ENCODE data around the gene ERMAP. TPM values are rescaled to one million over a fixed set of nuclear protein-coding genes. Genes with fewer than 3 reads are reported as not detected.

The ERMAP gene
- total and polyA plus RNA-seq, 2 experiments from 2014 or later: 1.2 to 2.2 TPM

- TF ChIP-seq STAT1 (IDR thresholded peaks at IDR 0.05; ENCODE audit: unreplicated experiment) (no peak), POLR2AphosphoS5 (IDR thresholded peaks at IDR 0.05; ENCODE audit: low read depth) (no peak), NANOG (IDR thresholded peaks at IDR 0.05; ENCODE audit: borderline replicate concordance) (no peak), EZH2phosphoT487 (IDR thresholded peaks at IDR 0.05; ENCODE audit: unreplicated experiment) (no peak), CREB1 (CRISPR knock-in tag; IDR thresholded peaks at IDR 0.05; ENCODE audit: low read depth) (no peak), JUNB (IDR thresholded peaks at IDR 0.05; ENCODE audit: unreplicated experiment) (no peak), CTCF (conservative IDR thresholded peaks at IDR 0.05; ENCODE audit: low read depth in 2 of 2) (no peak), ETS1 (IDR thresholded peaks at IDR 0.05) (no peak), ZNF331 (CRISPR knock-in tag; IDR thresholded peaks at IDR 0.05; ENCODE audit: low read depth) (no peak)
- Histone ChIP-seq H3F3A (replicated peaks; ENCODE audit: low read depth) (no peaks in the 10 kb centered on the region), H3K79me2 (replicated peaks; ENCODE audit: insufficient read depth) (peaks cover 22% of the 10 kb centered on the region), H3K27me3 (ENCODE audit: insufficient read depth) (no peaks in the 10 kb centered on the region), H3K27ac (ENCODE audit: low read depth) (no peak overlapping the region), H3K4me2 (no peak overlapping the region), H3K4me1 (ENCODE audit: insufficient read depth) (peaks cover 16% of the 10 kb centered on the region), H4K20me1 (replicated peaks; ENCODE audit: insufficient read depth) (0 out of 2 replicates have a peak, but pooled peaks cover 4% of the 10 kb centered on the region), H3K36me3 (ENCODE audit: insufficient read depth) (peaks cover 14% of the 10 kb centered on the region; the same call in 1 of the 2 replicates), H3K4me3 (no peak overlapping the region), H3K9me2 (ENCODE audit: insufficient read depth) (no peaks in the 10 kb centered on the region; the same call in 1 of the 2 replicates), H2AFZ (no peak overlapping the region)
- Mint-ChIP-seq H3K4me1 (peaks cover 16% of the 10 kb centered on the region; the same call in 2 of the 3 replicates), H3K27ac (no peak overlapping the region), H3K36me3 (ENCODE audit: low read depth) (peaks cover 39% of the 10 kb centered on the region), H3K4me3 (no peak overlapping the region), H3K9me3 (no peaks in the 10 kb centered on the region; the same call in 2 of the 3 replicates), H3K27me3 (ENCODE audit: insufficient read depth, low read depth, poor library complexity) (peaks cover 10% of the 10 kb centered on the region)
- ATAC-seq (no peak), DNase-seq (ENCODE audit: low spot score) (no peak)
Measured at GRCh38 chr1:42851960-42852607, 35.2 kb downstream of the ERMAP start.

- H2AFZ ChIP-seq: no peak overlapping the region
- Mint-ChIP-seq H3K27ac (no peak overlapping the region), H3K4me3 (no peak overlapping the region), H3K4me1 (peaks cover 10% of the 10 kb centered on the region; the same call in 2 of the 3 replicates), H3K36me3 (ENCODE audit: low read depth) (peaks cover 39% of the 10 kb centered on the region), H3K27me3 (ENCODE audit: insufficient read depth, low read depth, poor library complexity) (peaks cover 7% of the 10 kb centered on the region), H3K9me3 (no peaks in the 10 kb centered on the region; the same call in 2 of the 3 replicates)
- H4K20me1 ChIP-seq (replicated peaks; ENCODE audit: insufficient read depth): 0 out of 2 replicates have a peak, but pooled peaks cover 4% of the 10 kb centered on the region
- ATAC-seq (no peak), DNase-seq (ENCODE audit: low spot score) (no peak)
- peaks cover 14% of the 10 kb centered on the region; the same call in 1 of the 2 replicates for H3K36me3 ChIP-seq (ENCODE audit: insufficient read depth)
- H3K79me2 ChIP-seq (replicated peaks; ENCODE audit: insufficient read depth): peaks cover 16% of the 10 kb centered on the region
- no peaks in the 10 kb centered on the region; the same call in 1 of the 2 replicates for H3K9me2 ChIP-seq (ENCODE audit: insufficient read depth)
- no peaks in the 10 kb centered on the region for H3F3A ChIP-seq (replicated peaks; ENCODE audit: low read depth)
- no peak overlapping the region for H3K4me2 ChIP-seq
- H3K4me3 ChIP-seq: no peak overlapping the region
- no peaks in the 10 kb centered on the region for H3K27me3 ChIP-seq (ENCODE audit: insufficient read depth)
- peaks cover 11% of the 10 kb centered on the region for H3K4me1 ChIP-seq (ENCODE audit: insufficient read depth)
- H3K27ac ChIP-seq (ENCODE audit: low read depth): no peak overlapping the region
- TF ChIP-seq ETS1 (IDR thresholded peaks at IDR 0.05) (no peak), STAT1 (IDR thresholded peaks at IDR 0.05; ENCODE audit: unreplicated experiment) (no peak), ZNF114 (CRISPR knock-in tag; IDR thresholded peaks at IDR 0.05) (no peak), REST (IDR thresholded peaks at IDR 0.05; ENCODE audit: unreplicated experiment) (no peak), POLR2AphosphoS5 (IDR thresholded peaks at IDR 0.05; ENCODE audit: low read depth) (no peak), NANOG (IDR thresholded peaks at IDR 0.05; ENCODE audit: borderline replicate concordance) (no peak), EZH2phosphoT487 (IDR thresholded peaks at IDR 0.05; ENCODE audit: unreplicated experiment) (no peak), CTCF (conservative IDR thresholded peaks at IDR 0.05; ENCODE audit: low read depth in 2 of 2) (no peak), JUNB (IDR thresholded peaks at IDR 0.05; ENCODE audit: unreplicated experiment) (no peak), CREB1 (CRISPR knock-in tag; IDR thresholded peaks at IDR 0.05; ENCODE audit: low read depth) (no peak)
Measured at GRCh38 chr1:42852608-42852980, 35.7 kb downstream of the ERMAP start.

Data from GM23338 (cell line).